WERI-Rb-1 (cell line): ENCODE data around the gene ACTL10.

Experiments used
- DNase-seq: peaks from one replicate; pipeline ENCODE4 v3.0.0-alpha.2; 2020
- H3K27ac ChIP-seq: fragments of 250-450 bp; sonication (Bioruptor Pico); 2 replicates; pipeline ENCODE4 v1.5.1; 2020; ENCODE audit warnings: mild to moderate bottlenecking, moderate library complexity
- H3K27me3 ChIP-seq: fragments of 250-450 bp; sonication (Bioruptor Pico); 2 replicates; pipeline ENCODE4 v1.5.1; 2021; ENCODE audit warnings: mild to moderate bottlenecking, low read depth, moderate library complexity; ENCODE audit not compliant: insufficient read depth, severe bottlenecking
- H3K36me3 ChIP-seq: fragments of 250-450 bp; sonication (Bioruptor Pico); 2 replicates; pipeline ENCODE4 v1.5.1; 2020; ENCODE audit warnings: mild to moderate bottlenecking, moderate library complexity
- H3K4me3 ChIP-seq: 2 replicates; pipeline ENCODE4 v1.5.1; 2011; ENCODE audit warnings: low read depth, mild to moderate bottlenecking, control low read depth, low read length
- H3K9me3 ChIP-seq: fragments of 250-450 bp; sonication (Bioruptor Pico); 2 replicates; pipeline ENCODE4 v1.5.1; 2021; ENCODE audit warnings: mild to moderate bottlenecking, moderate library complexity; ENCODE audit not compliant: severe bottlenecking
- TF ChIP-seq, protein P1 (sequence below): IDR thresholded peaks from 2 replicates; pipeline ENCODE4 v1.5.1; 2011; ENCODE audit warnings: low read depth, mild to moderate bottlenecking, control low read depth, inconsistent platforms, low read length

ACTL10 gene

GRCh38 chr20:33681288-33681687 is 14.5 kb downstream of the ACTL10 start:
- DNase-seq: no peak
- TF ChIP-seq, protein P1, sequence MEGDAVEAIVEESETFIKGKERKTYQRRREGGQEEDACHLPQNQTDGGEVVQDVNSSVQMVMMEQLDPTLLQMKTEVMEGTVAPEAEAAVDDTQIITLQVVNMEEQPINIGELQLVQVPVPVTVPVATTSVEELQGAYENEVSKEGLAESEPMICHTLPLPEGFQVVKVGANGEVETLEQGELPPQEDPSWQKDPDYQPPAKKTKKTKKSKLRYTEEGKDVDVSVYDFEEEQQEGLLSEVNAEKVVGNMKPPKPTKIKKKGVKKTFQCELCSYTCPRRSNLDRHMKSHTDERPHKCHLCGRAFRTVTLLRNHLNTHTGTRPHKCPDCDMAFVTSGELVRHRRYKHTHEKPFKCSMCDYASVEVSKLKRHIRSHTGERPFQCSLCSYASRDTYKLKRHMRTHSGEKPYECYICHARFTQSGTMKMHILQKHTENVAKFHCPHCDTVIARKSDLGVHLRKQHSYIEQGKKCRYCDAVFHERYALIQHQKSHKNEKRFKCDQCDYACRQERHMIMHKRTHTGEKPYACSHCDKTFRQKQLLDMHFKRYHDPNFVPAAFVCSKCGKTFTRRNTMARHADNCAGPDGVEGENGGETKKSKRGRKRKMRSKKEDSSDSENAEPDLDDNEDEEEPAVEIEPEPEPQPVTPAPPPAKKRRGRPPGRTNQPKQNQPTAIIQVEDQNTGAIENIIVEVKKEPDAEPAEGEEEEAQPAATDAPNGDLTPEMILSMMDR: no peak
- Histone ChIP-seq H3K9me3 (no peaks in the 10 kb centered on the region), H3K27me3 (no peaks in the 10 kb centered on the region), H3K27ac (no peak overlapping the region), H3K4me3 (no peak overlapping the region), H3K36me3 (peaks cover 83% of the 10 kb centered on the region)

DNA sequence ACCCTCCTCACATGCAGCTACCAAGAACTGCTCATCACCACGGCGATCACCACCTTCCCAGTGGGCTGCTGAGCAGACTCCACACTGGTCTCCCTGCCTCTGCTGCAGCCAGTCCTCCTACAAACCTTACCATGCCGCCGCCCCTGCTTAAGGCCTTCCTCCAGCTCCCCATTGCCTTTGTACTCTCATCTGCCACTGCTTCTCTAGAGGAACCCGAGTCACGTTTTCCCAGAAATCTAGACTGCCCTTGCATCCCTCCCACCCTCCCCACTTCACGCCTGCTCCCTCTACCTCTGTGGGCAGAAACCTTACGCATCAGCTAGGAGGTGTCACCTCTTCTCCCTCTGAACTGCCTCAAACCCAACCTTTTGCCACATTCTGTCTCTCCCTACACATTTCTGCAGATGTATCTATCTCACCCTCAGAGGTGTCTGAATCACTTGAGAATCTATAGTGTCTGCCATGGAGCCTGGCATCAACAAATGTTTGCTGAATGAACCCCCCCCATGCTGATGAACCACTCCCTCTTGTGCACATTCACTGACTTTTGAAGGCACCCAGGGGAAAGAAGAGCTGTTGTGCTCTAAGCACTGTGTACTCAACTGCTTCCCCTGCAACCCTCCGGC is 15.1 kb downstream of the ACTL10 start:
- Histone ChIP-seq H3K27me3 (no peaks in the 10 kb centered on the region), H3K36me3 (peaks cover 78% of the 10 kb centered on the region), H3K9me3 (no peaks in the 10 kb centered on the region), H3K4me3 (no peak overlapping the region), H3K27ac (no peak overlapping the region)
- DNase-seq: no peak
- TF ChIP-seq, protein P1: no peak

- Histone ChIP-seq H3K36me3 (peaks cover 50% of the 10 kb centered on the region), H3K9me3 (no peaks in the 10 kb centered on the region), H3K4me3 (peak overlapping the region; percentile 72), H3K27ac (peak overlapping the region; percentile 92), H3K27me3 (no peaks in the 10 kb centered on the region)
- peak; percentile 85 for DNase-seq
- TF ChIP-seq, protein P1: no peak
Measured at GRCh38 chr20:33684533-33685327, 18.0 kb downstream of the ACTL10 start.

- H3K27me3 ChIP-seq: no peaks in the 10 kb centered on the region
- peaks cover 43% of the 10 kb centered on the region for H3K36me3 ChIP-seq
- H3K9me3 ChIP-seq: no peaks in the 10 kb centered on the region
- peak overlapping the region; percentile 72 for H3K4me3 ChIP-seq
- peak overlapping the region; percentile 92 for H3K27ac ChIP-seq
- TF ChIP-seq, protein P1: no peak
- DNase-seq: peak; percentile 51
Measured at GRCh38 chr20:33685328-33686099, 18.8 kb downstream of the ACTL10 start.

DNA sequence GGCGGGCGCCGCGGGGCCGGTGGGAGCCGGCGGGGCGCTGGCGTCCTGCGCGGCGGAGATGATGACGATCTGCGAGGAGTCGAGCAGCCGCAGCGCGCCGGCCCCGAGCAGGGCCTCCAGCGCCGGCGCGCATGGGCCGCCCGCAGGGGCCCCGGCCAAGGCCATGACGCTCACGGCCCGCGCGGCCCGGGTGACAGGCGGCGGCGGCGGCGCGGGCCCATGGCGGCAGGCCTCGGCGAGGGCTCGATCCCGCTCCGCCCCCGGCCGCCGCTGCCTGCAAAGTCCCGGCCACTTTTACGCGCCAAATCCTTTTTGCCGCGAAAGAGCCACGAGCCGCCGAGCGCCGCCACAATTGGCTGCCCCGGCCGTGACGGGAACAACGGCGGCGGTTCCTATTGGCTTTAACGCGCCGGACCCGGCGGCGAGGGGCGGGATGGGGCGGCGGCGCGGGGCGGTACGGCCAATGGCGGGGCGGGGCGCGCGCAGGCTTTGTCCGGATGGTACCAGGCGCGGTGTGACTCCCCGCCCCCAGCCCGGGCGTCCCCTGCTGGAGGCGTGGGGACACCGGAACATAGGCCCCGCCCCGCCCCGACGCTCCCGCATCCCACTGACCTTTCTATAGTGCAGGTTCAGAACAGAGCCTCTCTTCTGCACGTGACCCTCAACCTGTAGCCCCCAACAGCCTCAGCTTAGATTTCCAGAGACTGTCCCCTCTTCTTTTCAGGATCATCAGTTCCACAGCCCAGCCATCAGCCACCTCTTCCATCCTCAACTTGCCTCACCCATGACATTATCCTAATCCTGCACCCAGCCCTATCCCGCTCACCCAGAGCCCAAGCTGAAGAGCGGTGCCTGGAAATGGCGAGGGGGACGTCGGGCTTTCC is 19.6 kb downstream of the ACTL10 start, which contains the start of gene E2F1:
Gene E2F1 (minus strand): TSS at position 286 of the 884 bp plus-strand sequence. CDS start 121 bp downstream, at position 165.
- H3K9me3 ChIP-seq: no peaks in the 10 kb centered on the region
- H3K27me3 ChIP-seq: no peaks in the 10 kb centered on the region
- TF ChIP-seq, protein P1: 0 out of 2 replicates have a peak, but pooled peaks have one; percentile 28
- H3K4me3 ChIP-seq: peak within 1 kb of the TSS; percentile 72
- DNase-seq: peak; percentile 96
- peak within 1 kb of the TSS; percentile 92 for H3K27ac ChIP-seq
- peaks cover 34% of the 10 kb centered on the region for H3K36me3 ChIP-seq
